CD4-positive, CD25-positive, alpha-beta regulatory T cell (primary cell): ENCODE results near the gene NDUFAB1. TPM values are rescaled to one million over a fixed set of nuclear protein-coding genes. Genes with fewer than 3 reads are reported as not detected.
A peak's percentile ranks its signal among the peaks of the same experiment; 100 is the strongest.
"Not testable (repeated sequence)": the region's sequence is repeated elsewhere in the genome, so short reads cannot be mapped to it uniquely, and the experiment has no call there.

Experiments
- ATAC-seq, 2 donors: fragments of 150-1000 bp; cut with Tn5 transposase; one replicate each; pipeline ENCODE4 v1.10.0; 2021; ENCODE audit warnings: low read depth in 2 of 2, moderate number of reproducible peaks in 2 of 2, moderate library complexity in 1 of 2
- DNase-seq, 3 donors: peaks; one replicate each; pipeline versions ENCODE4 v3.0.0 to v3.0.0-alpha.2; 2012 to 2022; ENCODE audit warnings: mixed read lengths in 1 of 3
- H3K27ac ChIP-seq: one replicate; pipeline ENCODE4 v1.7.0; 2013; ENCODE audit warnings: mild to moderate bottlenecking, low read length; ENCODE audit not compliant: insufficient read depth, poor library complexity, severe bottlenecking
- H3K27me3 ChIP-seq: one replicate; pipeline ENCODE4 v1.7.0; 2013; ENCODE audit warnings: low read length; ENCODE audit not compliant: control insufficient read depth, insufficient read depth
- H3K36me3 ChIP-seq: one replicate; pipeline ENCODE4 v1.7.0; 2013; ENCODE audit warnings: mild to moderate bottlenecking, low read length, moderate library complexity; ENCODE audit not compliant: control insufficient read depth, insufficient read depth
- H3K4me1 ChIP-seq: 2 replicates; pipeline ENCODE4 v1.7.0; 2013; ENCODE audit warnings: mild to moderate bottlenecking, low read length; ENCODE audit not compliant: insufficient read depth, control insufficient read depth, poor library complexity, severe bottlenecking
- H3K4me3 ChIP-seq: one replicate; pipeline ENCODE4 v1.7.0; 2013; ENCODE audit warnings: low read depth, mild to moderate bottlenecking, low read length, moderate library complexity
- H3K9me3 ChIP-seq, 2 experiments: 1 replicate in 1 of 2; 2 replicates in 1 of 2; pipeline ENCODE4 v1.7.0; 2013; ENCODE audit warnings: low read length in 2 of 2, mild to moderate bottlenecking in 1 of 2, moderate library complexity in 1 of 2; ENCODE audit not compliant: control insufficient read depth in 2 of 2
- H3K27ac Mint-ChIP-seq, 3 donors: one replicate each; pipeline ENCODE4 v1.8.0; 2020 to 2022; ENCODE audit warnings: mild to moderate bottlenecking in 3 of 3, mixed read lengths in 3 of 3, moderate library complexity in 2 of 3
- H3K27me3 Mint-ChIP-seq: one replicate; pipeline ENCODE4 v1.8.0; 2022; ENCODE audit warnings: mild to moderate bottlenecking, mixed read lengths
- H3K36me3 Mint-ChIP-seq: one replicate; pipeline ENCODE4 v1.8.0; 2020; ENCODE audit warnings: mixed read lengths
- H3K4me1 Mint-ChIP-seq, 4 donors: one replicate each; pipeline ENCODE4 v1.8.0; 2020 to 2022; ENCODE audit warnings: mixed read lengths in 4 of 4, mild to moderate bottlenecking in 1 of 4
- H3K4me3 Mint-ChIP-seq, 4 donors: one replicate each; pipeline ENCODE4 v1.8.0; 2020 to 2022; ENCODE audit warnings: mild to moderate bottlenecking in 4 of 4, mixed read lengths in 4 of 4, moderate library complexity in 3 of 4
- H3K9me3 Mint-ChIP-seq, 7 donors: one replicate each; pipeline ENCODE4 v1.8.0; 2020 to 2022; ENCODE audit warnings: mixed read lengths in 7 of 7, mild to moderate bottlenecking in 3 of 7, moderate library complexity in 2 of 7
- polyA plus RNA-seq, 4 donors: library from polyadenylated mRNA; unstranded; fragments of 300-500 nt; fragmentation: Illumina TruSeq; gene quantifications; one replicate each; pipeline ENCODE4 v1.2.3, GENCODE V29; 2021
- total RNA-seq: library from RNA; stranded (reverse); gene quantifications from one replicate; pipeline ENCODE4 v1.2.3, GENCODE V29; 2022

NDUFAB1 gene
- total and polyA plus RNA-seq, 5 donors from 2014 or later = 27.8 to 233 (median 212) TPM

GRCh38 chr16:23540817-23541178 lies 55.3 kb downstream of the NDUFAB1 start:
- not testable (repeated sequence) for ATAC-seq, H3K9me3 Mint-ChIP-seq, H3K4me3 ChIP-seq, DNase-seq, H3K27ac Mint-ChIP-seq, H3K4me1 ChIP-seq, H3K9me3 ChIP-seq, H3K27ac ChIP-seq, H3K4me1 Mint-ChIP-seq, H3K27me3 ChIP-seq, H3K27me3 Mint-ChIP-seq
- peak overlapping the region in 1 of 4 donors; percentile 32 for H3K4me3 Mint-ChIP-seq
- peaks cover 12% of the 10 kb centered on the region for H3K36me3 Mint-ChIP-seq
- H3K36me3 ChIP-seq = peaks cover 28% of the 10 kb centered on the region

GRCh38 chr16:23539984-23540816 lies 55.9 kb downstream of the NDUFAB1 start:
- Mint-ChIP-seq H3K27me3 (no peaks in the 10 kb centered on the region), H3K27ac (no peak overlapping the region), H3K4me3 (no peak overlapping the region), H3K4me1 (peaks cover 0 to 4% (median 0%) of the 10 kb centered on the region in 4 donors), H3K9me3 (no peaks in the 10 kb centered on the region), H3K36me3 (peaks cover 12% of the 10 kb centered on the region)
- no peaks in the 10 kb centered on the region for H3K4me1 ChIP-seq
- peaks cover 28% of the 10 kb centered on the region for H3K36me3 ChIP-seq
- no peak overlapping the region for H3K4me3 ChIP-seq
- no peak for DNase-seq
- no peak overlapping the region for H3K27ac ChIP-seq
- H3K9me3 ChIP-seq = no peaks in the 10 kb centered on the region
- no peak for ATAC-seq
- no peaks in the 10 kb centered on the region for H3K27me3 ChIP-seq

DNA sequence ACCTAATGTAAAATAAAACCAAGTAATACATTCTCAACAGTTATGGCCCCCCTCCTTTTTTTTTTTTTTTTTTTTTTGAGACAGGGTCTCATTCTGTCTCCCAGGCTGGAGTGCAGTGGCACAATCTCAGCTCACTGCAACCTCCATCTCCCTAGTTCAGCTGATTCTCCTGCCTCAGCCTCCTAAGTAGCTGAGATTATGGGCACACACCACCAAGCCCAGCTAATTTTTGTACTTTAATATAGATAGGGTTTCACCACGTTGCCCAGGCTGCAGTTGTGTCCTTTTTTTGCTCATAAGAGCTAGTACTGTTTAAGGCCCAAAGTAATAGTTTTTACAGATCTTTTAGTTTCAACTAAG lies 57.2 kb downstream of the NDUFAB1 start:
- peaks cover 16% of the 10 kb centered on the region for H3K36me3 Mint-ChIP-seq
- H3K27ac Mint-ChIP-seq = no peak overlapping the region
- H3K9me3 Mint-ChIP-seq = no peaks in the 10 kb centered on the region
- H3K9me3 ChIP-seq = no peaks in the 10 kb centered on the region
- no peak for DNase-seq
- H3K4me3 Mint-ChIP-seq = no peak overlapping the region
- H3K27me3 Mint-ChIP-seq = no peaks in the 10 kb centered on the region
- no peak for ATAC-seq
- no peaks in the 10 kb centered on the region for H3K27me3 ChIP-seq
- no peak overlapping the region for H3K4me3 ChIP-seq
- H3K27ac ChIP-seq = no peak overlapping the region
- no peaks in the 10 kb centered on the region for H3K4me1 ChIP-seq
- peaks cover 0 to 4% (median 0%) of the 10 kb centered on the region in 4 donors for H3K4me1 Mint-ChIP-seq
- peaks cover 29% of the 10 kb centered on the region for H3K36me3 ChIP-seq

DNA sequence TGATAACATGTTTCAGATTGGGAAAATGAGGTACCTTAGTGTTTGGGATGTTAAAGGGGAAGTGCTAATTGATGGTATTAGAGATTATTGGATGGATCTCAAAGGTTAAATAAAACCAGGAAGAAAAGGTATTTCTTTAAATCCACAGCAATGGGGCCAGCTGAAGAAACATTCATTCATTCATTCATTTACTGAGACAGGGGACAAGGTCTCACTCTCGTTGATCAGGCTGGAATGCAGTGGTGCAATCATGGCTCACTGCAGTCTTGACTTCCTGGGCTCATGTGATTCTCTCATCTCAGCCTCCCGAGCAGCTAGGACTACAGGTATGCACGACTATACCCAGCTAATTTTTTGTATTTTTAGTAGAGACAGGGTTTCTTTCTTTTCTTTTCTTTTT lies 58.7 kb downstream of the NDUFAB1 start:
- Histone ChIP-seq H3K36me3 (peaks cover 38% of the 10 kb centered on the region), H3K9me3 (no peaks in the 10 kb centered on the region), H3K4me1 (no peaks in the 10 kb centered on the region), H3K4me3 (no peak overlapping the region), H3K27ac (no peak overlapping the region), H3K27me3 (no peaks in the 10 kb centered on the region)
- Mint-ChIP-seq H3K36me3 (peaks cover 13% of the 10 kb centered on the region), H3K4me3 (no peak overlapping the region), H3K4me1 (peaks cover 0 to 4% (median 0%) of the 10 kb centered on the region in 4 donors), H3K27ac (no peak overlapping the region), H3K27me3 (no peaks in the 10 kb centered on the region), H3K9me3 (no peaks in the 10 kb centered on the region)
- DNase-seq = no peak
- ATAC-seq = no peak

DNA sequence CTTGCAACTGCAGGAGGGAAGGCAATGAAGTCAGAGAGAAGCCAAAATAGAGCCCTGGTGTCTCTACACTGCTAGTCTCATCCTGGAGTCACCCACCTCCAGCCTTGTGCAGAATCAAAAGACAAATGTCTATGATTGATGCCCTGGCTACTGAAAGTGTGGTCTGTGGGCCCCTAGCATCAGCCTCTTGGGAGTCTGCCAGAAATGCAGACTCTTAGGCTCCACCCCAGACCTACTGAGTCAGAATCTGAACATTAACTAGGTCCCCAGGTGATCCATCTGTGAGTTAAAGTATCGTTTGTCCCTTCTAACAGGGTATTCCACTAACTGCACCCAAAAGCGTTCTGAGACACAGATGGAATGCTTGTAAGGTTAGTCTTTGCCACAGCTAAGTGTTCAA lies 60.2 kb downstream of the NDUFAB1 start:
- H3K4me3 Mint-ChIP-seq = no peak overlapping the region
- Histone ChIP-seq H3K4me1 (no peaks in the 10 kb centered on the region), H3K4me3 (no peak overlapping the region), H3K36me3 (peaks cover 44% of the 10 kb centered on the region), H3K27ac (no peak overlapping the region), H3K27me3 (no peaks in the 10 kb centered on the region), H3K9me3 (no peaks in the 10 kb centered on the region)
- no peak for ATAC-seq
- H3K9me3 Mint-ChIP-seq = no peaks in the 10 kb centered on the region
- H3K4me1 Mint-ChIP-seq = peaks cover 0 to 4% (median 0%) of the 10 kb centered on the region in 4 donors
- no peak for DNase-seq
- no peaks in the 10 kb centered on the region for H3K27me3 Mint-ChIP-seq
- H3K36me3 Mint-ChIP-seq = peaks cover 21% of the 10 kb centered on the region
- H3K27ac Mint-ChIP-seq = no peak overlapping the region

GRCh38 chr16:23534868-23535860 lies 61.0 kb downstream of the NDUFAB1 start:
- peaks cover 21% of the 10 kb centered on the region for H3K36me3 Mint-ChIP-seq

GRCh38 chr16:23532448-23532847 lies 63.7 kb downstream of the NDUFAB1 start:
- H3K4me1 ChIP-seq = no peaks in the 10 kb centered on the region
- Mint-ChIP-seq H3K4me1 (peaks cover 0 to 4% (median 0%) of the 10 kb centered on the region in 4 donors), H3K27me3 (no peaks in the 10 kb centered on the region), H3K4me3 (no peak overlapping the region), H3K36me3 (peaks cover 25% of the 10 kb centered on the region), H3K9me3 (no peaks in the 10 kb centered on the region), H3K27ac (no peak overlapping the region)
- H3K9me3 ChIP-seq = no peaks in the 10 kb centered on the region
- no peaks in the 10 kb centered on the region for H3K27me3 ChIP-seq
- ATAC-seq (no peak), DNase-seq (no peak)
- H3K36me3 ChIP-seq = peaks cover 62% of the 10 kb centered on the region
- no peak overlapping the region for H3K27ac ChIP-seq
- H3K4me3 ChIP-seq = no peak overlapping the region

More at GRCh38 chr16:23534868-23535860, 61.0 kb downstream of the NDUFAB1 start:
- H3K27me3 ChIP-seq = no peaks in the 10 kb centered on the region
- DNase-seq = no peak
- no peaks in the 10 kb centered on the region for H3K9me3 Mint-ChIP-seq
- no peak overlapping the region for H3K4me3 Mint-ChIP-seq
- H3K9me3 ChIP-seq = no peaks in the 10 kb centered on the region
- no peaks in the 10 kb centered on the region for H3K27me3 Mint-ChIP-seq
- H3K27ac Mint-ChIP-seq = no peak overlapping the region
- H3K4me1 Mint-ChIP-seq = peaks cover 0 to 4% (median 0%) of the 10 kb centered on the region in 4 donors
- H3K36me3 ChIP-seq = peaks cover 45% of the 10 kb centered on the region
- H3K4me1 ChIP-seq = no peaks in the 10 kb centered on the region
- no peak overlapping the region for H3K4me3 ChIP-seq
- no peak for ATAC-seq
- no peak overlapping the region for H3K27ac ChIP-seq
